Activated T-cell treated with anti-CD3 and anti-CD28 coated beads for 24 hours (primary cell): ENCODE results near the gene TWF1.
"Not testable (repeated sequence)": the region's sequence is repeated elsewhere in the genome, so short reads cannot be mapped to it uniquely, and the experiment has no call there.

ENCODE experiments used
- DNase-seq: peaks from one replicate; pipeline ENCODE4 v3.0.0-alpha.2; 2020; ENCODE audit warnings: low read depth

Gene TWF1

GRCh38 chr12:43805149-43805859, 813 bp downstream of the TWF1 start:
- no peak for DNase-seq

- DNase-seq, result no peak
These were observed 8.4 kb downstream of the TWF1 start for GRCh38 chr12:43797561-43798217.

DNA sequence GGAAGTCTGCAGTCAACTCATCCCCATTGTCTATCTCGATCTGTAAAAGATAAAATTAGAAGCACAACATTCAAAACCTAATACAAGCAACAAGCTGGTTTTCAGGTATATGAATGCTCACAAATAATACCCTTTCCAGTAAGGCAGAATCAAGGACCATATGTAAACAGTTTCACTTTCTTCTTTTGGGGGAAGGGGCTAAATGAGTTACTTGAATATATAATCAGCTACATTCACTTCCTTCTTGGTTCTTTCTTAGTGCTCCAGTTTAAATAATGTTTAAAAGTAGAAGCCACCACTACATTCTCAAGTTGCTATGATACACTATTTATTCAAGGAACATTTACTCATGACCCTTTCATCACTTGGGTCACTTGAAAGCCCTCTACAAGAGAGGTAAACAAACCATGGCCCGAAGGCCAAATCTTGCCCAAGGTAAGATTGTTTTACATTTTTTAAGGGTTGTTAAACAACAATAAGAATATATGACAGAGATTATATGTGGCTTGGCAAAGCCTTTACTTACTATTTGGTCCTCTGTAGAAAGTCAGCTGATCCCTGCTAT, 10.3 kb downstream of the TWF1 start:
- no peak for DNase-seq

DNA sequence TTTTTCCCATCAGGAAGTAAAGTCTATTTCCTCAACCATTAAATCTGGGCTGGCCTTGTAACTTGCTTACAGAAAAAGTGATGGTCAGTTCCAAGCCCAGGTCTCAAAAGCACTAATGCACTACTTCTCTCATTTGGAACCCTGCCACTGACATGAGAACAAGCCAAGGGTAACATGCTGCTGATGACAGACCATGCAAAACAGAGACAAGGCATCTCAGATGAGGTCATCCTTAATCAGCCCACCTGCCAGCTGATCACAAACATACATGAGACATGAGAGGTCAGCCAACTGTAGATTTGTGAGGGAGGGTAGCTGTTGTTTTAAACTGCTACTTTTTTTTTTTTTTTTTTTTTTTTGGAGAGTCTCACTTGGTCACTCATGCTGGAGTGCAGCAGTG, 16.2 kb downstream of the TWF1 start:
- DNase-seq, result no peak

DNA sequence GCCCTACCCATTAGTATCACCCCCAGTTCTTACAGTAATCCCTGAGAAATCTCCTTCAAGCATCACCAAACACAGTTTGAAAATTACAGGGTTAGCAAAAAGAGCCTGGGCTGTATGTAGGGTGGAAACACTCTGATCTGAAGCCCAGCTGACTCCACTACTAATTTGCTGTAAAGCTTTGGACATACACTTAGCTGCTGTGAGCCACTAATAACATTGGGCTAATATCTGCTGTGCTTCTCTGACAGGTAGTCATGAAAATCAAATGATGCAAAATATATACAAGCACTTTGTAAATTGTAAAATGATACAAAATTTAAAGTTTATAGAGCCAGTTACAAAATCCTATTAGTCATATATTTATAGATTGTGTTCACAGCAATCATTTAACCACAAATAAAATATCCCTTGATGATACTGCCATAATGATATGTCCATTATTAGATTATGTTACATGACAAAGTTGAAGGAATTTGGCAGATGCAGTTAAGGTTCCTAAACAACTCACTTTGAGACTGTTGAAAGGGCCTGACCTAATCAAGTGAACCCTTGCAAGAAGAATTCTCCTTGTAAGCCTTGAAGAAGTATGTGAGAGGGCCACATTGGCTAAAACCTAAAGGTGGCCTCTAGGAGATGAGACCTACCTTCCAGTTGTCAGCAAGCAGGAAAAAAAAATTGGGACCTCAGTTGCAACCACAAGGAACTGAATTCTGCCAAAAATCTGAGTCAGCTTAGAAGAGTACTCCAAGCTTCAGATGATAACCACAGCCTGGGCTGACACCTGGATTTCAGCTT, 19.0 kb downstream of the TWF1 start:
- DNase-seq, result no peak

- no peak for DNase-seq
These were observed 29.6 kb downstream of the TWF1 start for GRCh38 chr12:43776498-43776897.

GRCh38 chr12:43766291-43766690, 39.8 kb downstream of the TWF1 start:
- DNase-seq, result no peak

GRCh38 chr12:43764528-43764927, 41.6 kb downstream of the TWF1 start:
- DNase-seq, result no peak

GRCh38 chr12:43763769-43764168, 42.3 kb downstream of the TWF1 start:
- DNase-seq, result no peak

DNA sequence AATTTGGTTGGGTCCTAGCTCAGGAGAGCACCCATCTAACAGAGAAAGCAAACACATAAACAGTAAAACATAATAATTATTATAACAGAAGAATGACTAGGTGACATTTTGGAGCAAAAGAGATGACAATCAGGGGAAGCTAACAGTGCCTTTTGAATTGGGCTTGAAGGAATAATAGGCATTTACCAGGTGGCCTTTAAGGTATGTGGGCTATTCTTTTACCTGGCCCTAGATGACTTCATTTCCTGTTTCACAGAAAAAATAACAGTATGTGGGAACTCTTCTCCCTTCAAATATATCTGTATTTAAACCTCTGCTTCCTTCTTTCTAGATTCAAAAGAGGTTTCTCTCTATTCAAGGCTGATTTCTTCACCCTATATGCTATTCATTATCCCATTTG, 43.5 kb downstream of the TWF1 start:
- DNase-seq, result no peak

DNA sequence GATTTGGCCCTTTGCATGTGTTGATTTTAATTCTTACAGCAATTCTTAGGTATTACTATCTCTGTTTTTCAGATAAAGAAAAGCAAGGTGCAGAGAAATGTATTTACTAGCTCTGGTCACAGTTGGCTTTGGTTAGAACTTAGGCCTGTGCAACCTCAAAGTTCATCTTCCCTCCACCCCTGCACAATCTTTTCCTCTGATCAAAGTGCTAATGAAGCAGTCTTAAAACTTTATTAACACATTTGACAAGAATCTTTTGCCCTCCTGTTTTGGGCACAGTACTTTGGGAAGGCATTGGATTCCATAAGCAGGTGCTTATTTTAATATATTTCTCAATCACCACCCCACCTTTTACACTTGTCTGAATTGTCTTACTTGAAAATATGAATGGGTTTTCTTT, 44.6 kb downstream of the TWF1 start:
- no peak for DNase-seq

- no peak for DNase-seq
These were observed 45.7 kb downstream of the TWF1 start for GRCh38 chr12:43760396-43760795.

DNA sequence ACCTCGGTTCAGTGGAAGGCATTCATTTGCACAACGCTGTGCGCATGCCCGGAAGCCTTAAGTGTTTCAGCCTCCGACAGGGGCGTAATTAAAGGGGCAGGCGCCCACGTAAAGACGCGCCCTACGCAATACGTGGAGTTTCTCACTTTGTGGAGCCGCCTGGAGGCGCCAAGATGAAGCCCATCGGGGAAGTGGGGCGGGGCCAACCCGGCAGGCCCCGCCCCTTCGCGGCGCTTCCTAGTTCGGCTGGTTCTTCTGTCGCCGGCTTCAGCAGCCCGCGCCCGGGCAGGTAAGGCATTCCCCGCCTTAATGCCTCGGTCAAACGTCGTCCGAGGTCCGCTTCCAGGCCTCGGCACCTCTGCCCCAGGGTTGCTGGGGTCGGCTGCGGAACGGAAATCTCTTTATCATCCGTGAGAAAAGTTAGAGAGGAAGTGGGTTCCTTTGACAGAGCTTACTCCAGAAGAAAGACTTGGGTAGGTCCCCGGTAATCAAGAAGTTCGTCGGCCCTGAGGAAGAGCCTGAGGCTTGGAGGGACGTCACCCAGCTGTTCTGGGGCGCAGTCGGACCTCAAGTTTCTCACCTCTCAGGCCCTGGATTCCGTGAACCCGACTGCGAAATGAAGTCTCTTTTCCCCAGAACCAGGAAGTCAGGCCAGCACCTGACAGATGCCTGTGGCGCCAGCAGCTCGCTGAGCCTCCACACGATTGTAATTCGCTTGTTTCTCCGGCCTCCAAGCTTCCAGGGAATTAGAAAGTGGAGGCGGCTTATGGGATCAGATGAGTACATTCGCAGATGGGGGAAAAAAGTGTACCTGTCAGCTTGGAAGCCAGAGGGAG, 47.2 kb downstream of the TWF1 start, which contains the start of the genes IRAK4 and PUS7L:
IRAK4 (plus strand) TSS at position 224 of the 836 bp plus-strand sequence. CDS start 9,161 bp downstream, outside the sequence.
PUS7L (minus strand) TSS at position 63 of the 836 bp plus-strand sequence. CDS start 3,545 bp downstream, outside the sequence.
- DNase-seq, result peak; percentile 93

DNA sequence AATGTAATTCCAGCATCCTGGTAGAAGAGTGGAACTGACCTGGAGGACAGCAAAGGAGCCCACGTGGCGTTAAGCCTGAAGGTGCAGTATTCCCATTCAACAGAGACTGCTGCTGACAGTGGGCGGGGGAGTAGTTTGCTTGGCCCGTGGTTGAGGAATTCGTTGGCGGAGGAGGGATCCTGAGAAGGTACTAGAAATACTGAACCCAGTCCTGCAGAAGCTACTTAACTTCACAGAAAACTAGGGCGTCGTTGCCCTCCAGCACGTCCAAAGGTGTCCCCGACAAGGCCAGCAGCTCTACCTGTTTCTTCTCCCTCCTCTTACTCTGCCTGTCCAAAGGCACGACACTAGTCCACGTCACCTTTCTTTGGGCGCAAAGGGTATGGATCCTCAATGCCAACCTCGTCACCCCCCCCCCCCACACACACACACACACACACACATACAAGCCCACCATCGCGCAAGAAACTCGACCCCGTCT, 47.8 kb downstream of the TWF1 start:
- DNase-seq, result peak; percentile 7

DNA sequence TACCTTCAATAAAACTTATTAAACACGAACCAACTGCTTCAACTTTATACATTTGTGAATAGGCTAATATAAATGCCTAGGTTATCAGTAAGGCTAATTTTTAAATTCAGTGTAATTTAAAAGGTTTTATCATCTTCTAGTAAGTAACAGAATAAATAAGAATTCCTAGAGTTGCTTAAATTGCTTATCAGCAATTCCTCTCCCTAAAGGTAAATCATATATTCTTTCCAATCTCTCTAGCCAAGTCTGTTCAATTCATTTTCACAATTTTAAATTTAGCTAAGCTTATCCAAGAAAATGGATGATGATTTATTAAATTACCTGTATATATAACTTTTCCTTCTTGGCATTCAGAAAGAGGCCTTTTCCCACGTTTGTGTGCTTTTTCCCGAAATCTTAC, 52.1 kb downstream of the TWF1 start:
- DNase-seq, result no peak

DNA sequence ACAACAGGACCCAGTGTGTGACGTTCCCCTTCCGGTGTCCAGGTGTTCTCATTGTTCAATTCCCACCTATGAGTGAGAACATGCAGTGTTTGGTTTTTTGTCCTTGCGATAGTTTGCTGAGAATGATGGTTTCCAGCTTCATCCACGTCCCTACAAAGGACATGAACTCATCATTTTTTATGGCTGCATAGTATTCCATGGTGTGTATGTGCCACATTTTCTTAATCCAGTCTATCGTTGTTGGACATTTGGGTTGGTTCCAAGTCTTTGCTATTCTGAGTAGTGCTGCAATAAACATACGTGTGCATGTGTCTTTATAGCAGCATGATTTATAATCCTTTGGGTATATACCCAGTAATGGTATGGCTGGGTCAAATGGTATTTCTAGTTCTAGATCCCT, 54.8 kb downstream of the TWF1 start:
- DNase-seq, result not testable (repeated sequence)

DNA sequence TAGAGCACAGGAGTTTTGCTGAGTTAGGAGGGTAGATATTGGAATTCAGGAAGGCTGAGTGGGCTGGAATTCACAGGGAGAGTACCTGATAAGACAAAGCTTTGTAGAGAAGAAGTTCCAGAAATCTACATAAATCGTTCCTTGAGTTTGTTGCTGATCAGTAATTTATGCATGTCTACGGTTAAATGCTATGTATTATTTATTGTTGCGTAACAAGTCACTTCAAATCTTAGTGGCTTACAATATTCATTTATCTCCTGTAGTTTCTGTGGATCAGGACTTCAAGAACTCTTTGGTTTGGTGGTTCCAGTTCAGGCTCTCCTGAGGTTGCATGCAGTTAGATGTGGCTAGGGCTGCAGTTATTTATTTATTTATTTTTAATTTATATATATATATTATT, 55.3 kb downstream of the TWF1 start:
- no peak for DNase-seq

DNA sequence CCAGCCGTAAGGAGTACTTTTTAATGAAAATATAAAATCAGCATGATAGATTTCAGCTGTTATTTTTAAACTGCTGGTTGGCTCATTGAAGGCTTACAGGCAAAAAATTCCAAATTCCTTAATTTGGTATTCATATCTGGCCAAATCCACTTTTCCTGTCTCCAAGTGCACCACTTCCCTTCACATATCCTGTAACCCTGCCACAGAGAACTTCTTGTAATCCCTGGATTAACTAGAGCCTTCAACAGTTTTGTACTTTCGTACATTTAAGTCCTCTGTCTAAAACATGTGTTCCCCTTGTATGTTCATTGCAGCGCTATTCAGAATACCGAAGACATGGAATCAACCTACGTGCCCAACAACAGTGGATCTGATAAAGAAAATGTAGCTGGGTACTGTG, 57.1 kb downstream of the TWF1 start:
- DNase-seq, result no peak

DNA sequence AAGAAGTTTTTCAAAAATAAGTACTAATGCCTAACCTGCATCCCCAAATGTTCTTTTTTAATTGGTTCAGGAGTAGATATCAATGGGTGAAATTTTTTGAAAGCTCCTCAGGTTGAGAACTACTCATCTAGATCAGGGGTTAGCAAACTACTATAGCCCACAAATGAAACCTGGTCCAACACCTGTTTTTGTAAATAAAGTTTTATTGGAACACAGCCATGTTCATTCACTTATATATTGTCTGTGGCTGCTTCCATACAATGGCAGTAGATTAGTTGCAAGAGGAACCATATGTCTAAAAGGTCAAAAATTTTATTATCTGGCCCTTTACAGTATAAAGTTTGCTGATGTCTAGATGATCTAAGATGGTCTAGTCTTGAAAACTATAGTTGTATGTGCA, 61.3 kb downstream of the TWF1 start:
- DNase-seq, result no peak
